WTC11 (cell line): ENCODE results near the gene CACNA1B. TPM values are rescaled to one million over a fixed set of nuclear protein-coding genes. Genes with fewer than 3 reads are reported as not detected.

Experiments
- ATAC-seq: fragments of 200-7000 bp; cut with Tn5 transposase; 2 replicates; pipeline ENCODE4 v1.10.0; 2021; ENCODE audit warnings: mild to moderate bottlenecking, moderate library complexity
- CTCF ChIA-PET: fragments of 300-600 bp; sonication (Branson Sonifier 250); formaldehyde crosslinking; loops from one replicate; lab custom pipeline; 2021; ENCODE audit warnings: antibody characterized with exemption; lab: Charles Lee
- POLR2A ChIA-PET: fragments of 350-600 bp; sonication (Branson Sonifier 250); formaldehyde crosslinking; loops from one replicate; lab custom pipeline; 2021; ENCODE audit warnings: antibody characterized with exemption; lab: Charles Lee
- DNase-seq: peaks from one replicate; pipeline ENCODE4 v3.0.0; 2021; ENCODE audit warnings: low spot score
- H3K27ac Mint-ChIP-seq: 2 replicates; pipeline ENCODE4 v1.8.0; 2021; ENCODE audit warnings: mixed read lengths
- H3K27me3 Mint-ChIP-seq: 2 replicates; pipeline ENCODE4 v1.8.0; 2021; ENCODE audit warnings: low read depth, mild to moderate bottlenecking, moderate library complexity, mixed read lengths
- H3K36me3 Mint-ChIP-seq: 2 replicates; pipeline ENCODE4 v1.8.0; 2021; ENCODE audit warnings: mixed read lengths
- H3K4me1 Mint-ChIP-seq: 2 replicates; pipeline ENCODE4 v1.8.0; 2022; ENCODE audit warnings: mixed read lengths
- H3K4me3 Mint-ChIP-seq: 2 replicates; pipeline ENCODE4 v1.8.0; 2021; ENCODE audit warnings: mild to moderate bottlenecking, moderate library complexity, mixed read lengths
- H3K9me3 Mint-ChIP-seq: 2 replicates; pipeline ENCODE4 v1.8.0; 2021; ENCODE audit warnings: mixed read lengths
- CREM ChIP-seq: sonication (generic); formaldehyde crosslinking; IDR thresholded peaks from 2 replicates; pipeline ENCODE4 v1.8.1; 2022; ENCODE audit warnings: mild to moderate bottlenecking, missing genetic modification reagents, moderate library complexity
- FOXK1 ChIP-seq: sonication (generic); formaldehyde crosslinking; IDR thresholded peaks from 2 replicates; pipeline ENCODE4 v1.8.0; 2022; ENCODE audit warnings: mild to moderate bottlenecking, moderate library complexity, missing genetic modification reagents
- FOXP1 ChIP-seq: sonication (generic); formaldehyde crosslinking; IDR thresholded peaks from 2 replicates; pipeline ENCODE4 v1.8.0; 2022; ENCODE audit warnings: missing genetic modification reagents, mild to moderate bottlenecking, moderate library complexity, borderline replicate concordance
- GTF2I ChIP-seq: fragments of 250-450 bp; sonication (Bioruptor Pico); conservative IDR thresholded peaks from 2 replicates; pipeline ENCODE4 v1.4.0; 2021; ENCODE audit warnings: mild to moderate bottlenecking
- HMGA2 ChIP-seq: fragments of 250-450 bp; sonication (Bioruptor Pico); IDR thresholded peaks from 2 replicates; pipeline ENCODE4 v1.4.0; 2021; ENCODE audit warnings: mild to moderate bottlenecking, moderate library complexity
- JUN ChIP-seq: sonication (generic); formaldehyde crosslinking; IDR thresholded peaks from 2 replicates; pipeline ENCODE4 v1.8.0; 2023; ENCODE audit warnings: mild to moderate bottlenecking, missing genetic modification reagents
- KAT7 ChIP-seq: sonication (generic); formaldehyde crosslinking; IDR thresholded peaks from 2 replicates; pipeline ENCODE4 v1.8.1; 2023; ENCODE audit warnings: missing genetic modification reagents, mild to moderate bottlenecking, borderline replicate concordance
- MXD4 ChIP-seq: fragments of 250-450 bp; sonication (Bioruptor Pico); IDR thresholded peaks from 2 replicates; pipeline ENCODE4 v1.8.0; 2021; ENCODE audit warnings: mild to moderate bottlenecking, moderate library complexity, borderline replicate concordance
- NFYB ChIP-seq: sonication (generic); formaldehyde crosslinking; conservative IDR thresholded peaks from 2 replicates; pipeline ENCODE4 v1.8.0; 2022; ENCODE audit warnings: low read depth, missing genetic modification reagents
- NR1H2 ChIP-seq: sonication (generic); formaldehyde crosslinking; IDR thresholded peaks from 2 replicates; pipeline ENCODE4 v1.9.0; 2021; ENCODE audit warnings: mild to moderate bottlenecking, moderate library complexity, missing genetic modification reagents
- SP1 ChIP-seq: sonication (generic); formaldehyde crosslinking; conservative IDR thresholded peaks from 2 replicates; pipeline ENCODE4 v1.8.1; 2022; ENCODE audit warnings: missing genetic modification reagents
- ZNF219 ChIP-seq: sonication (generic); formaldehyde crosslinking; IDR thresholded peaks from 2 replicates; pipeline ENCODE4 v1.8.0; 2023; ENCODE audit warnings: missing genetic modification reagents, mild to moderate bottlenecking, borderline replicate concordance
- ZNF232 ChIP-seq: sonication (generic); formaldehyde crosslinking; IDR thresholded peaks from 2 replicates; pipeline ENCODE4 v1.8.0; 2022; ENCODE audit warnings: mild to moderate bottlenecking, missing genetic modification reagents
- ZNF263 ChIP-seq: sonication (generic); formaldehyde crosslinking; IDR thresholded peaks from 2 replicates; pipeline ENCODE4 v1.8.1; 2022; ENCODE audit warnings: low read depth, mild to moderate bottlenecking, moderate library complexity, missing genetic modification reagents
- ZNF396 ChIP-seq: fragments of 250-450 bp; sonication (Bioruptor Pico); IDR thresholded peaks from 2 replicates; pipeline ENCODE4 v1.8.0; 2021; ENCODE audit warnings: mild to moderate bottlenecking, moderate library complexity, borderline replicate concordance
- ZNF671 ChIP-seq: fragments of 250-450 bp; sonication (Bioruptor Pico); IDR thresholded peaks from 2 replicates; pipeline ENCODE4 v1.8.0; 2021; ENCODE audit warnings: mild to moderate bottlenecking
- total RNA-seq: library from RNA; stranded (reverse); gene quantifications from 3 replicates; pipeline ENCODE4 v1.2.3, GENCODE V29; 2021
- TF ChIP-seq, protein P1 (sequence below): sonication (generic); formaldehyde crosslinking; IDR thresholded peaks from 2 replicates; pipeline ENCODE4 v1.8.1; 2023; ENCODE audit warnings: mild to moderate bottlenecking, moderate library complexity, missing genetic modification reagents
- TF ChIP-seq, protein P2 (sequence below): sonication (generic); formaldehyde crosslinking; IDR thresholded peaks from 2 replicates; pipeline ENCODE4 v1.8.1; 2023; ENCODE audit warnings: mild to moderate bottlenecking, missing genetic modification reagents, borderline replicate concordance
- TF ChIP-seq, protein P3 (sequence below): sonication (generic); formaldehyde crosslinking; IDR thresholded peaks from 2 replicates; pipeline ENCODE4 v1.8.1; 2023; ENCODE audit warnings: mild to moderate bottlenecking, missing genetic modification reagents
- TF ChIP-seq, protein P4 (sequence below): sonication (generic); formaldehyde crosslinking; conservative IDR thresholded peaks from 2 replicates; pipeline ENCODE4 v1.8.1; 2022; ENCODE audit warnings: mild to moderate bottlenecking, missing genetic modification reagents
- TF ChIP-seq, protein P5 (sequence below): sonication (generic); formaldehyde crosslinking; IDR thresholded peaks from 2 replicates; pipeline ENCODE4 v1.8.0; 2022; ENCODE audit warnings: mild to moderate bottlenecking, missing genetic modification reagents
- TF ChIP-seq, protein P6 (sequence below): sonication (generic); formaldehyde crosslinking; IDR thresholded peaks from 2 replicates; pipeline ENCODE4 v1.8.0; 2023; ENCODE audit warnings: missing genetic modification reagents

CACNA1B gene
- total RNA-seq, 1 experiment from 2014 or later, result 8.4 TPM

DNA sequence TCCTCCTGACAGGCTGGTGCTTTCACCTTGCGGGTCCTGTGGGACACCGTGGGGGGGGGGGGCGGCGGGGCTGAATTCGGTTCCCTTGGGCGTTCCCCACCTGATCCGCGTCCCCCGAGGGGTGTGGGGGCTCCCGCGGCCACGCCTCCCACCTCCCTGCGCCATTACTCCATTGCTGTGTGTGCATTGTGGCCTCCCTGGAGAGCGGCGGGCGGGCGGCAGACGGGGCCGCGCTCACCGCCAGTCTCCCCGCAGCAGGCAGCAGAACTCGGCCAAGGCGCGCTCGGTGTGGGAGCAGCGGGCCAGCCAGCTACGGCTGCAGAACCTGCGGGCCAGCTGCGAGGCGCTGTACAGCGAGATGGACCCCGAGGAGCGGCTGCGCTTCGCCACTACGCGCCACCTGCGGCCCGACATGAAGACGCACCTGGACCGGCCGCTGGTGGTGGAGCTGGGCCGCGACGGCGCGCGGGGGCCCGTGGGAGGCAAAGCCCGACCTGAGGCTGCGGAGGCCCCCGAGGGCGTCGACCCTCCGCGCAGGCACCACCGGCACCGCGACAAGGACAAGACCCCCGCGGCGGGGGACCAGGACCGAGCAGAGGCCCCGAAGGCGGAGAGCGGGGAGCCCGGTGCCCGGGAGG, 145.3 kb downstream of the CACNA1B start (continued):
- TF ChIP-seq, protein P1, sequence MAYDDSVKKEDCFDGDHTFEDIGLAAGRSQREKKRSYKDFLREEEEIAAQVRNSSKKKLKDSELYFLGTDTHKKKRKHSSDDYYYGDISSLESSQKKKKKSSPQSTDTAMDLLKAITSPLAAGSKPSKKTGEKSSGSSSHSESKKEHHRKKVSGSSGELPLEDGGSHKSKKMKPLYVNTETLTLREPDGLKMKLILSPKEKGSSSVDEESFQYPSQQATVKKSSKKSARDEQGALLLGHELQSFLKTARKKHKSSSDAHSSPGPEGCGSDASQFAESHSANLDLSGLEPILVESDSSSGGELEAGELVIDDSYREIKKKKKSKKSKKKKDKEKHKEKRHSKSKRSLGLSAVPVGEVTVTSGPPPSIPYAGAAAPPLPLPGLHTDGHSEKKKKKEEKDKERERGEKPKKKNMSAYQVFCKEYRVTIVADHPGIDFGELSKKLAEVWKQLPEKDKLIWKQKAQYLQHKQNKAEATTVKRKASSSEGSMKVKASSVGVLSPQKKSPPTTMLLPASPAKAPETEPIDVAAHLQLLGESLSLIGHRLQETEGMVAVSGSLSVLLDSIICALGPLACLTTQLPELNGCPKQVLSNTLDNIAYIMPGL (CRISPR knock-in tag), result peak; percentile 79; the same call in 1 of the 2 replicates
- TF ChIP-seq SP1 (CRISPR knock-in tag), result 0 out of 2 replicates have a peak, but pooled peaks have one; percentile 35
- TF ChIP-seq, protein P2, sequence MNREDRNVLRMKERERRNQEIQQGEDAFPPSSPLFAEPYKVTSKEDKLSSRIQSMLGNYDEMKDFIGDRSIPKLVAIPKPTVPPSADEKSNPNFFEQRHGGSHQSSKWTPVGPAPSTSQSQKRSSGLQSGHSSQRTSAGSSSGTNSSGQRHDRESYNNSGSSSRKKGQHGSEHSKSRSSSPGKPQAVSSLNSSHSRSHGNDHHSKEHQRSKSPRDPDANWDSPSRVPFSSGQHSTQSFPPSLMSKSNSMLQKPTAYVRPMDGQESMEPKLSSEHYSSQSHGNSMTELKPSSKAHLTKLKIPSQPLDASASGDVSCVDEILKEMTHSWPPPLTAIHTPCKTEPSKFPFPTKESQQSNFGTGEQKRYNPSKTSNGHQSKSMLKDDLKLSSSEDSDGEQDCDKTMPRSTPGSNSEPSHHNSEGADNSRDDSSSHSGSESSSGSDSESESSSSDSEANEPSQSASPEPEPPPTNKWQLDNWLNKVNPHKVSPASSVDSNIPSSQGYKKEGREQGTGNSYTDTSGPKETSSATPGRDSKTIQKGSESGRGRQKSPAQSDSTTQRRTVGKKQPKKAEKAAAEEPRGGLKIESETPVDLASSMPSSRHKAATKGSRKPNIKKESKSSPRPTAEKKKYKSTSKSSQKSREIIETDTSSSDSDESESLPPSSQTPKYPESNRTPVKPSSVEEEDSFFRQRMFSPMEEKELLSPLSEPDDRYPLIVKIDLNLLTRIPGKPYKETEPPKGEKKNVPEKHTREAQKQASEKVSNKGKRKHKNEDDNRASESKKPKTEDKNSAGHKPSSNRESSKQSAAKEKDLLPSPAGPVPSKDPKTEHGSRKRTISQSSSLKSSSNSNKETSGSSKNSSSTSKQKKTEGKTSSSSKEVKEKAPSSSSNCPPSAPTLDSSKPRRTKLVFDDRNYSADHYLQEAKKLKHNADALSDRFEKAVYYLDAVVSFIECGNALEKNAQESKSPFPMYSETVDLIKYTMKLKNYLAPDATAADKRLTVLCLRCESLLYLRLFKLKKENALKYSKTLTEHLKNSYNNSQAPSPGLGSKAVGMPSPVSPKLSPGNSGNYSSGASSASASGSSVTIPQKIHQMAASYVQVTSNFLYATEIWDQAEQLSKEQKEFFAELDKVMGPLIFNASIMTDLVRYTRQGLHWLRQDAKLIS (CRISPR knock-in tag), result peak; percentile 60; the same call in 1 of the 2 replicates
- peak; percentile 91; the same call in 1 of the 2 replicates for TF ChIP-seq FOXP1
- 0 out of 2 replicates have a peak, but pooled peaks have one; percentile 21 for TF ChIP-seq KAT7 (CRISPR knock-in tag)
- TF ChIP-seq FOXK1 (CRISPR knock-in tag), result 0 out of 2 replicates have a peak, but pooled peaks have one; percentile 35
- peak; percentile 40; the same call in 1 of the 2 replicates for TF ChIP-seq JUN (CRISPR knock-in tag)
- TF ChIP-seq, protein P3, sequence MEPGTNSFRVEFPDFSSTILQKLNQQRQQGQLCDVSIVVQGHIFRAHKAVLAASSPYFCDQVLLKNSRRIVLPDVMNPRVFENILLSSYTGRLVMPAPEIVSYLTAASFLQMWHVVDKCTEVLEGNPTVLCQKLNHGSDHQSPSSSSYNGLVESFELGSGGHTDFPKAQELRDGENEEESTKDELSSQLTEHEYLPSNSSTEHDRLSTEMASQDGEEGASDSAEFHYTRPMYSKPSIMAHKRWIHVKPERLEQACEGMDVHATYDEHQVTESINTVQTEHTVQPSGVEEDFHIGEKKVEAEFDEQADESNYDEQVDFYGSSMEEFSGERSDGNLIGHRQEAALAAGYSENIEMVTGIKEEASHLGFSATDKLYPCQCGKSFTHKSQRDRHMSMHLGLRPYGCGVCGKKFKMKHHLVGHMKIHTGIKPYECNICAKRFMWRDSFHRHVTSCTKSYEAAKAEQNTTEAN (CRISPR knock-in tag), result peak; percentile 45; the same call in 1 of the 2 replicates
- no peak for TF ChIP-seq GTF2I (CRISPR knock-in tag)
- TF ChIP-seq ZNF232 (CRISPR knock-in tag), result 0 out of 2 replicates have a peak, but pooled peaks have one; percentile 56

DNA sequence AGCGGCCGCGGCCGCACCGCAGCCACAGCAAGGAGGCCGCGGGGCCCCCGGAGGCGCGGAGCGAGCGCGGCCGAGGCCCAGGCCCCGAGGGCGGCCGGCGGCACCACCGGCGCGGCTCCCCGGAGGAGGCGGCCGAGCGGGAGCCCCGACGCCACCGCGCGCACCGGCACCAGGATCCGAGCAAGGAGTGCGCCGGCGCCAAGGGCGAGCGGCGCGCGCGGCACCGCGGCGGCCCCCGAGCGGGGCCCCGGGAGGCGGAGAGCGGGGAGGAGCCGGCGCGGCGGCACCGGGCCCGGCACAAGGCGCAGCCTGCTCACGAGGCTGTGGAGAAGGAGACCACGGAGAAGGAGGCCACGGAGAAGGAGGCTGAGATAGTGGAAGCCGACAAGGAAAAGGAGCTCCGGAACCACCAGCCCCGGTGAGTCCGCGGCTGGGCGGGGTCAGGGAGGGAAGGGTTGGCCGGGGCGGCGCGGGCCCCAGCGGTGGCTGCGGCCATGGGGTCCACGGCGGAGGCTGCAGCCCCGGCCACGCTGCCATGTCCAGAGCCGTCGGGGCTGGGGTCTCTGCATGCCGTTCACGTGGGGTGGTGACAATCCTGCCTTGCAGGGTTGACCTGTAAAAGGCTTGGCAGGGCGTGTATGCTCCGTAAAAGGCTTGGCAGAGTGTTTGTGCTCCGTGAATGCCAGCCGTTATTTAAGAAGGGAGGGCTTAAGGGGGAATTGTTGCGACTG, 146.0 kb downstream of the CACNA1B start:
- ChIA-PET POLR2A (interaction anchor here (1.2 kb wide), 1 partner anchor 45 kb away, joined by 4 read pairs; no protein-coding TSS in a partner anchor), CTCF (interaction anchor here (1.4 to 1.8 kb wide), 5 partner anchors 11 to 186 kb away, joined by 3 to 19 read pairs (median 3); no protein-coding TSS in a partner anchor)
- no peak overlapping the region for H3K27ac Mint-ChIP-seq
- peaks cover 4% of the 10 kb centered on the region for H3K4me1 Mint-ChIP-seq
- peak; percentile 35 for ATAC-seq
- TF ChIP-seq NR1H2, result no peak
- peaks cover 25% of the 10 kb centered on the region for H3K36me3 Mint-ChIP-seq
- peaks cover 5% of the 10 kb centered on the region for H3K9me3 Mint-ChIP-seq
- peak overlapping the region; percentile 56 for H3K4me3 Mint-ChIP-seq
- peak; percentile 39 for DNase-seq
- H3K27me3 Mint-ChIP-seq, result peaks cover 10% of the 10 kb centered on the region

DNA sequence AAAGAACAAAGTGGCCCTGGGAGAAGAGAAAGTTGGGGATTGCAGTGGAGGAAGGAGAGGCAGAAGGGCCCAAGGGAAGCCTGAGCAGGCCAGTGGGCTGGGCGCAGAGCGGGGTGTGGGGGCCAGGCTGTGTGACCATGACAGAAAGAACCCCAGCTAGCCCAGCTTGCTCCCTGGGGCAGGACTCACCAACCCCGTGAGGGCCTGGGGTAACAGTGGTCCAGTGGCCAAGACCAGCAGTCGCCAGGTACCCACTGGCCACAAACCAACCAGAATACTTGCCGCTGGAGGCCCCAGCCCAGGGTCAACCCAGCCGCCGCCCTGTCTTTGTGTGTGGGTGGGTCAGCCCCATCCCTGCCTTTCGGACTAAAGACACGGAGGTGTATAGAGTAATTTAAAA, 146.5 kb downstream of the CACNA1B start:
- no peak for ATAC-seq
- DNase-seq, result no peak
- Mint-ChIP-seq H3K27me3 (peaks cover 10% of the 10 kb centered on the region), H3K4me1 (peaks cover 4% of the 10 kb centered on the region), H3K36me3 (peaks cover 27% of the 10 kb centered on the region), H3K4me3 (peak overlapping the region; percentile 56), H3K9me3 (peaks cover 7% of the 10 kb centered on the region), H3K27ac (no peak overlapping the region)
- POLR2A ChIA-PET, result interaction anchor here (1.2 kb wide), 1 partner anchor 44 kb away, joined by 4 read pairs; no protein-coding TSS in a partner anchor
- CTCF ChIA-PET, result no interaction called here
- TF ChIP-seq FOXK1 (CRISPR knock-in tag) (no peak), HMGA2 (CRISPR knock-in tag) (no peak), NFYB (CRISPR knock-in tag) (no peak), ZNF396 (CRISPR knock-in tag) (no peak), ZNF671 (CRISPR knock-in tag) (no peak), CREM (no peak), ZNF219 (CRISPR knock-in tag) (no peak), ZNF263 (CRISPR knock-in tag) (no peak), MXD4 (CRISPR knock-in tag) (no peak)
- TF ChIP-seq, protein P4, sequence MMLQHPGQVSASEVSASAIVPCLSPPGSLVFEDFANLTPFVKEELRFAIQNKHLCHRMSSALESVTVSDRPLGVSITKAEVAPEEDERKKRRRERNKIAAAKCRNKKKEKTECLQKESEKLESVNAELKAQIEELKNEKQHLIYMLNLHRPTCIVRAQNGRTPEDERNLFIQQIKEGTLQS (CRISPR knock-in tag), result no peak
- TF ChIP-seq, protein P3 (CRISPR knock-in tag), result no peak
- TF ChIP-seq, protein P5, sequence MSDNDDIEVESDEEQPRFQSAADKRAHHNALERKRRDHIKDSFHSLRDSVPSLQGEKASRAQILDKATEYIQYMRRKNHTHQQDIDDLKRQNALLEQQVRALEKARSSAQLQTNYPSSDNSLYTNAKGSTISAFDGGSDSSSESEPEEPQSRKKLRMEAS (CRISPR knock-in tag), result no peak
- TF ChIP-seq, protein P6, sequence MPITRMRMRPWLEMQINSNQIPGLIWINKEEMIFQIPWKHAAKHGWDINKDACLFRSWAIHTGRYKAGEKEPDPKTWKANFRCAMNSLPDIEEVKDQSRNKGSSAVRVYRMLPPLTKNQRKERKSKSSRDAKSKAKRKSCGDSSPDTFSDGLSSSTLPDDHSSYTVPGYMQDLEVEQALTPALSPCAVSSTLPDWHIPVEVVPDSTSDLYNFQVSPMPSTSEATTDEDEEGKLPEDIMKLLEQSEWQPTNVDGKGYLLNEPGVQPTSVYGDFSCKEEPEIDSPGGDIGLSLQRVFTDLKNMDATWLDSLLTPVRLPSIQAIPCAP, result no peak
